HG02870 (cell line): ENCODE results near the gene NAP1L5.
A peak's percentile ranks its signal among the peaks of the same experiment; 100 is the strongest.

Source experiments
- ATAC-seq: cut with Tn5 transposase; IDR thresholded peaks from one replicate; pipeline ENCODE4 v1.9.1; 2021; ENCODE audit warnings: mild to moderate bottlenecking, moderate library complexity; ENCODE audit not compliant: unreplicated experiment

Gene NAP1L5

GRCh38 chr4:88722828-88723227 lies 25.2 kb upstream of the NAP1L5 start:
- no peak for ATAC-seq

GRCh38 chr4:88722276-88722780 lies 24.7 kb upstream of the NAP1L5 start:
- no peak for ATAC-seq

- no peak for ATAC-seq
Observed at GRCh38 chr4:88720451-88721428, 23.1 kb upstream of the NAP1L5 start.

- ATAC-seq: no peak
Observed at GRCh38 chr4:88719381-88719780, 21.8 kb upstream of the NAP1L5 start.

DNA sequence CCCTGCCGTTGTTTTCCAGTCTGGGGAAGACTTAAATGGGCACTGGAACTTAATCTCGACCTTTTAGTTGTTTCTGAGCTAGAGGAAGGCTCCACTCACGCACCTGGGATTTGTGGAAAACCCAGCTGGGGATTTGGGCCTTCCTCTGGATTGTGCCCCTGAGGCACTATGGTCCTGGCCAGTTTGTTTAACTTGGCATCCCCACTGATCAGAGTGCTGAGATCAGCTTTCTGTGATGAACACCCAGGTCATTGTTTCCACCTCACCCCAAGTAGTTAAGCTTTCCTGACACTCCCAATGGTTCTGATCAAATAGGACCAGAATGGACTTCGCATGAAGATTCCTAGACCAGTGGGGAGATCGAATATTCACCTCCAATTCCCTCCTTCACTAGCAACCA lies 20.5 kb upstream of the NAP1L5 start:
- ATAC-seq: no peak

- no peak for ATAC-seq
Observed at GRCh38 chr4:88713782-88714181, 16.2 kb upstream of the NAP1L5 start.

DNA sequence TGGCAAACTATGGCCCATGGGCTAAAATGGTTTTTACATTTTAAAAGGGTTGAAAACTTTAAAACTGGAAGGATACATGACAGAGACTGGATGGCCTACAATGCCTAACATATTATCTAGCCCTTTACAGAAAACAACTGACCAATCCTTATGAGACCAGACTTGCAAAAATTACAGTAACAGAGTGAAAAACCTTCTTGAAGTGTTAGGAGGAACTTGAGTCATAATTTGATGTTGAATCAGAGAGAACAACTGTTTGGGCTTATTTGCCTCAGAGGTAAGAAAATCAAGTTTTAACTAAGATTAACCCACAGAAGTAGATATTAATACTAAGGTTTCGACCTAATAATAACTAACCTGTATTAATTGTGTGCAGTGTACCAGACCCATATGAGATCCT lies 12.4 kb upstream of the NAP1L5 start:
- ATAC-seq: no peak

GRCh38 chr4:88706574-88706973 lies 8.9 kb upstream of the NAP1L5 start:
- no peak for ATAC-seq

DNA sequence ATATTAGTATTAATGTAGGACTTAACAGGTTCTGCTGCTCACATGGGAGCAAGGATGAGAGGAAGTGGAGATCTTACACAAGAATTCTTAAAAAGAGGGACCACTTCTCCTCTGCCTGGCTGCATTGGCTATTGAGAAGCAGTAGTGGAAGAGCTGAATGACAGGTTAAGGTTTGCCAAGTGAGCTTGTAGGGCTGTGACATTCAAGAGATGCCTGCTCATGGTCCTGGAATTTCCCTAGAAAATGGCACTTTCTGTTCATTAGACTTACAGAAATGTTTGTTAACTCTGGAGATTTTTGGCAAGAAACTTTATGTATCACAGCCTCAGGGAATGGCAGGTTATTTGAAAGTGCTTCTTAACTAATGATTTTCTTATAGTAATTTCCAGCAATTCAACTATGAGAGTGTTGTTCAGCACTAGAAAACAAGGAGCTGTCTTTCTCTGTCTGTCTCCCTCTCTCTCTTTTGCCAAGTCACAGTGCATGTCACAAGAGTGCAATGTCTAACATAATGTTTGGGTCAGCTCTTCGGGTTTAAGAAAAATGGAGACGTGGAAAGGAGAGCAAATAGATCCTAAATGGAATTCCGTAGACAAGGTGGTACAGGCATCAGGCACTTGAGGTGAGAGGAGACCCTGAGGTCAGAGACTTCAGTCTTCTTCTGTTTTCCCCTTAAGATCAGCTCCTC lies 8.3 kb upstream of the NAP1L5 start:
- no peak for ATAC-seq

DNA sequence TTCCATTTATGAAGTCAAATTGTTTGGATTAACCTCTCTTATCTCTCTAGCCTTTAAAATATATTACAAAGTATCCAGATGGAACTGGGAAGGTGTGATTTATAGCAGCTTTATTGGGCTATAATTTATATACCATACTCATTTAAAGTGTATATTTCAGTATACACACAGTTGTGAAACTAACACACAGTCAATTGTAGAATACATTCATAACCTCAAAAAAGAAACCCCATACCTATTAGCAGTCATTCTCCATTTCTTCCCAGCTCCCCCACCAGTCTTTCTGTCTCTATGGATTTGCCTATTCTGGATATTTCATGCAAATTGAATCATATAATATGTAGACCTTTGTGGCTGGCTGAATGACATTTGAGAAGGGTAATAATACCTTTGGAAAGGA lies 7.6 kb upstream of the NAP1L5 start:
- no peak for ATAC-seq

DNA sequence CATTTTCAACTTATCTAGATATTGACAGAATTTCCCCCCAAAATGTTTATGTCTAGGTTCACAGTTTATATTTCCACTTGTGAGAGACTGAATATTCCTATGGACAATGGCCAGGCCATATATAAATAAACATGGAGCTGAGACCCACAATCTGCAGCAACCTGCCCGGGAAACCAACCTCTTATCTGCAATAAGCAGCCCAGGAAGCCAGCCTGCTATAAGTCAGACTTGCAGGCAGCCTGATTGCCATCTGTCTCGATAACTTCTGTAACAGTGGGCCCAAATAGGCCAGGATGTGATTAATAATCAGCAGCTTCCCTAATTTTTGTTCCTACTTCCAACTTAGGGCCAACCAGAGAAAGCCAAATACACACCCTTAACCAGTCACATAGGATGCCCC lies 5.2 kb upstream of the NAP1L5 start:
- ATAC-seq: no peak

DNA sequence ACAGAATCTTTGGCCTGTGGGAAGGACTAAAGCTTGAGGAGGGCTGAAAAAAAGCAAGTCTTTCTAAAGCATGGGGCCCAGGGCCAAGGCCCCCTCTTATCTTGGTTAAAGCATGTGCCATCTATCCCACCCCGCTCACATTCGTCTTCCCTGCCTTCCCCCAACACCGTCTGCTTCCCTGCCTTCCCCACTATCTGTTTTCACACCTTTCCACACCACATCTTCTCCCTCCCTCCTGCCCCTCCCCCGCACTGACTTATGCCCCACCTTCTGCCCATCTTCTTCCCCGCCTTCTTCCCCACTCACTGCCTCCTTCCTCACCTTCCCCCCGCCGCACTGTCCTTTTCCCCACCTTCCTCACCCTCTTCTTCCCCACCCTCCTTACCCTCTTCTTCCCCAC lies 890 bp upstream of the NAP1L5 start:
- ATAC-seq: no peak

GRCh38 chr4:88697141-88697540 lies 488 bp downstream of the NAP1L5 start:
- ATAC-seq: no peak

DNA sequence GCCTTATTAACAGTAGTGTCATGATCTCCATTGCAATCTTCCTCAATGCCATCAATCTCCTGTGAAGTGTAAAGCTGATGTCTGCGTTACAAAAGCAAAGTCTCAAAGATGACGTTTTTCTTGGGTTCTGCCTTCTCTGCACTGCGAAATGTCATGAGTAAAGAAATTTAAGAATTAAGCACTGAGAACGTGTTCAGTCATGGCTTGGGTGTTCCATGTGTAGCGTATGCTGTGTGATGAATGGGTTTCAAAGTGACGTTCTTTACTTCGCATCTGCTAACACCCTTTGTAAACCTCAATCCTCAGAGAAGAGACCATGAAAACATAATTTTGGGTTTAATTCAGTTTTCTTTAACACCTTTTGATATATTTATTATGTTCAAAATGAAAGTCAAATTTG lies 999 bp downstream of the NAP1L5 start:
- ATAC-seq: no peak

- ATAC-seq: no peak
Observed at GRCh38 chr4:88693792-88694191, 3.8 kb downstream of the NAP1L5 start.

DNA sequence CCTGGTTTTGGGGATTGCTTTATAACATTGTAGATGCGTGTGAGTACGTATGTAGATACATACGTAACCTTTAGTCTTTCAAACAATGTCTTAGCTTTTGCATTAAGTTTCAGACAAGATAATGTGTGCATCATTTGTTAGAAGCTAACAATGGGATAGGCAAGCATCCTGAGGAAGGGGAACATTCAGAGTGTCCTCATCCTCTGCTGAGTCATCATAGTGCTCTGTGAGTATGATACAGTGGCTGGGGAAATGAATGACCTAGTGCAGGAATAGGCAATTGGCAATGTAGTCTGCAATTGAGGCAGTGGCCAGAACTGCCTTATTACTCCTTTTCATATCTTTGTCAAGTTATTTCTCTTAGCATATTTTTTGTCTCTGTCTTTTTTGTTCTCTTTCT lies 7.3 kb downstream of the NAP1L5 start:
- no peak for ATAC-seq

DNA sequence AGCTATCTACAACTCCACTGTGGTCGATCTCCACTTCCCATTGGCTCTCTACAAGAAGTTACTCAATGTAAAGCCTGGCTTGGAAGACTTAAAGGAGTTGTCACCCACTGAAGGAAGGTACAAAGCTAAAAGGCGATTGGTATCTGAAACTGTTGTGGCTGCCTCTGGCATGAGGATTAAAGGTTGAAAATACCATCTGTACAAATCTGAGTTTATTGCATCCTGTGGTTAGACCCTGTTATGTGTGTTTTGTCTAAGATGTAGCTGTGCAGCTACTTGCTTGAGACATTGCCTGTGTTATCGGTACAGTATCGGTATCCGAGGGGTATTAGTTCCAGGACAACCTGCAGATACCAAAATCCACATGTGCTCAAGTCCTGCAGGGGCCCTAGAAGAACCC lies 16.4 kb downstream of the NAP1L5 start:
- no peak for ATAC-seq

GRCh38 chr4:88675543-88675942 lies 22.1 kb downstream of the NAP1L5 start:
- no peak for ATAC-seq

GRCh38 chr4:88674979-88675378 lies 22.6 kb downstream of the NAP1L5 start:
- no peak for ATAC-seq

DNA sequence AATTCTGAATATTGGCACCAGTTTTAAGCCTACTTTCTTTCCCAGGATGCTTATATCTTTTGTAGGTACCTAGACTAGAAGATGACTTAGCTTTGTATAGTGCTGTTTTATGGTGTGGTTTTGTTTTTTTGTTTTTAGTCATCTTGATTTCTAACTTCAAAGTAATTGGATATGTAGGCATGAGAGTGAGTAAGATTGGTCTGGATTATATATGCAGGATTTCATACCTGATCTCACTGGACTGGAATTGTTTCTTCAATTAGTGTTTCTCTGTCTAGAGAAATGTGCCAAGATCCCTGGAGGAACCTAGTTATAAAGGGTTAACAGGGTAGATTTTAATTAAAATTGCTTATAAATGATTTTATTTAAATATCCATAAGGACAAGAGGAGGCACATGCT lies 23.1 kb downstream of the NAP1L5 start:
- ATAC-seq: no peak

- ATAC-seq: no peak
Observed at GRCh38 chr4:88673886-88674285, 23.7 kb downstream of the NAP1L5 start.

DNA sequence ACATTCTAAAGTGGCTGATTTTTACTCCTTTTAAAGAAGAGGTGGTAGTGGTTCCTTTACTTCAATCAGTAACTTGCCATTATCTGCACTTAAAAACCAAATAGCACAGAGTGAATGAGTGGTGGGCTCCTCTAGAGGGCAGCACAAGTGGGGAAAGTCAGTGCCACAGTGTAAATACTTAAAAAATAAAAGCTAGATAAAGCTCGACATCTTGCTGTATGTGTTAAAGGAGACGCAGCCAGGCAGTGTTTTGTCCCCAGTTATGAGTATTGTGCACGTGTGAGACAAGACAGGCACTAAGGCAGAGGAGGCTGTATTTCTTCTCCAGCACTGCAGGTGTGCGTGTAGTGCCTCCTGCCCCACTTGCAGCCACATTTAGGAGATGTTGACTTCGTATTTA lies 24.6 kb downstream of the NAP1L5 start:
- peak; percentile 84 for ATAC-seq
